DOHH2 (cell line): ENCODE measurements around the gene MNT.

Experiments used
- CTCF ChIP-seq: fragments of 200-600 bp; sonication (generic); IDR thresholded peaks from one replicate; pipeline ENCODE4 v1.5.1; 2014; ENCODE audit warnings: antibody characterized with exemption, mild to moderate bottlenecking, low read depth, low read length; ENCODE audit not compliant: poor library complexity, severe bottlenecking
- EZH2phosphoT487 ChIP-seq: fragments of 200-600 bp; sonication (generic); IDR thresholded peaks from 2 replicates; pipeline ENCODE4 v1.6.1; 2017; ENCODE audit warnings: borderline replicate concordance, mild to moderate bottlenecking, antibody characterized with exemption, low read length, moderate library complexity, mixed read lengths

GRCh38 chr17:2420176-2420575 is 19.3 kb upstream of the MNT start:
- TF ChIP-seq CTCF (no peak), EZH2phosphoT487 (no peak)
